ENCODE measurements around the gene ZNF385B. TPM values are rescaled to one million over a fixed set of nuclear protein-coding genes. Genes with fewer than 3 reads are reported as not detected.

Gene ZNF385B
- total and polyA plus RNA-seq, 3 donors from 2014 or later = 28.1 to 40.3 (median 37.4) TPM

- no peak overlapping the region for H3K27ac ChIP-seq
- intact Hi-C loops (cut with DNase I; ENCODE audit: low total_unique reads) = no loop called here
- no peaks in the 10 kb centered on the region for H3K36me3 ChIP-seq (ENCODE audit: low read depth, missing control alignments)
- DNase-seq = no peak
- TF ChIP-seq CTCF (IDR thresholded peaks at IDR 0.05) (no peak), POLR2A (IDR thresholded peaks at IDR 0.05) (no peak)
- H3K27me3 ChIP-seq = no peaks in the 10 kb centered on the region
- 53 to 74% methylated on average over 1 of the region's 1 CpG for WGBS, 2 donors
- H3K4me1 ChIP-seq = no peaks in the 10 kb centered on the region
- H3K9me3 ChIP-seq = no peaks in the 10 kb centered on the region
- H3K4me3 ChIP-seq = no peak overlapping the region
Measured at GRCh38 chr2:179571252-179571651, 290.2 kb downstream of the ZNF385B start.

GRCh38 chr2:179569831-179570233, 291.6 kb downstream of the ZNF385B start:
- Histone ChIP-seq H3K27me3 (no peaks in the 10 kb centered on the region), H3K27ac (no peak overlapping the region), H3K36me3 (ENCODE audit: low read depth, missing control alignments) (no peaks in the 10 kb centered on the region), H3K9me3 (no peaks in the 10 kb centered on the region), H3K4me3 (no peak overlapping the region), H3K4me1 (no peaks in the 10 kb centered on the region)
- 77 to 86% methylated on average over 1 of the region's 1 CpG for WGBS, 2 donors
- TF ChIP-seq POLR2A (IDR thresholded peaks at IDR 0.05) (no peak), CTCF (IDR thresholded peaks at IDR 0.05) (no peak)
- intact Hi-C loops (cut with DNase I; ENCODE audit: low total_unique reads) = no loop called here
- no peak for DNase-seq

- 67 to 73% methylated on average over 2 of the region's 2 CpGs for WGBS, 2 donors
- H3K27ac ChIP-seq = no peak overlapping the region
- H3K4me1 ChIP-seq = no peaks in the 10 kb centered on the region
- no peak for DNase-seq
- H3K9me3 ChIP-seq = no peaks in the 10 kb centered on the region
- TF ChIP-seq CTCF (IDR thresholded peaks at IDR 0.05) (no peak), POLR2A (IDR thresholded peaks at IDR 0.05) (no peak)
- H3K27me3 ChIP-seq = no peaks in the 10 kb centered on the region
- no peak overlapping the region for H3K4me3 ChIP-seq
- no peaks in the 10 kb centered on the region for H3K36me3 ChIP-seq (ENCODE audit: low read depth, missing control alignments)
- intact Hi-C loops (cut with DNase I; ENCODE audit: low total_unique reads) = no loop called here
Measured at GRCh38 chr2:179565807-179566206, 295.6 kb downstream of the ZNF385B start.

- intact Hi-C loops (cut with DNase I; ENCODE audit: low total_unique reads) = no loop called here
- Histone ChIP-seq H3K4me1 (no peaks in the 10 kb centered on the region), H3K36me3 (ENCODE audit: low read depth, missing control alignments) (no peaks in the 10 kb centered on the region), H3K9me3 (no peaks in the 10 kb centered on the region), H3K27ac (no peak overlapping the region), H3K27me3 (no peaks in the 10 kb centered on the region), H3K4me3 (no peak overlapping the region)
- TF ChIP-seq CTCF (IDR thresholded peaks at IDR 0.05) = no peak
- TF ChIP-seq POLR2A (IDR thresholded peaks at IDR 0.05) = no peak
- 46 to 70% methylated on average over 8 of the region's 8 CpGs for WGBS, 2 donors
- no peak for DNase-seq
Measured at GRCh38 chr2:179562330-179562885, 299.0 kb downstream of the ZNF385B start.

- DNase-seq = no peak
- WGBS, 2 donors = 73 to 84% methylated on average over 2 of the region's 2 CpGs
- H3K4me3 ChIP-seq = no peak overlapping the region
- H3K36me3 ChIP-seq (ENCODE audit: low read depth, missing control alignments) = no peaks in the 10 kb centered on the region
- H3K9me3 ChIP-seq = no peaks in the 10 kb centered on the region
- intact Hi-C loops (cut with DNase I; ENCODE audit: low total_unique reads) = no loop called here
- H3K27me3 ChIP-seq = no peaks in the 10 kb centered on the region
- no peak overlapping the region for H3K27ac ChIP-seq
- H3K4me1 ChIP-seq = no peaks in the 10 kb centered on the region
- no peak for TF ChIP-seq CTCF (IDR thresholded peaks at IDR 0.05)
- TF ChIP-seq POLR2A (IDR thresholded peaks at IDR 0.05) = no peak
Measured at GRCh38 chr2:179561702-179562101, 299.7 kb downstream of the ZNF385B start.
